Smooth muscle cell (in vitro differentiated cells): ENCODE data around the gene SPARC. TPM values are rescaled to one million over a fixed set of nuclear protein-coding genes. Genes with fewer than 3 reads are reported as not detected.

Experiments used
- DNase-seq: peaks from one replicate; lab custom pipeline; 2025; ENCODE audit not compliant: unreplicated experiment; lab: John Stamatoyannopoulos, UW
- H2AFZ ChIP-seq: fragments of 200-600 bp; sonication (generic); 2 replicates; pipeline ENCODE4 v1.6.0; 2016; ENCODE audit warnings: antibody characterized with exemption, low read depth, mild to moderate bottlenecking
- H3F3A ChIP-seq: fragments of 200-600 bp; sonication (generic); 2 replicates; pipeline ENCODE4 v1.6.0; 2017; ENCODE audit warnings: antibody characterized with exemption, low read depth
- H3K27ac ChIP-seq: fragments of 200-600 bp; sonication (generic); 2 replicates; pipeline ENCODE4 v1.5.1; 2016; ENCODE audit warnings: low read depth, mild to moderate bottlenecking
- H3K27me3 ChIP-seq: fragments of 200-600 bp; sonication (generic); 2 replicates; pipeline ENCODE4 v1.6.1; 2016; ENCODE audit warnings: low read depth, mild to moderate bottlenecking
- H3K36me3 ChIP-seq: fragments of 200-600 bp; sonication (generic); 2 replicates; pipeline ENCODE4 v1.5.1; 2016; ENCODE audit warnings: low read depth
- H3K4me1 ChIP-seq: fragments of 200-600 bp; sonication (generic); 2 replicates; pipeline ENCODE4 v1.5.1; 2016; ENCODE audit warnings: low read depth
- H3K4me2 ChIP-seq: fragments of 200-600 bp; sonication (generic); 2 replicates; pipeline ENCODE4 v1.6.0; 2016; ENCODE audit warnings: mild to moderate bottlenecking
- H3K4me3 ChIP-seq: fragments of 200-600 bp; sonication (generic); 2 replicates; pipeline ENCODE4 v1.5.1; 2016; ENCODE audit warnings: mild to moderate bottlenecking
- H3K79me2 ChIP-seq: fragments of 200-600 bp; sonication (generic); 2 replicates; pipeline ENCODE4 v1.6.0; 2016; ENCODE audit warnings: low read depth, mild to moderate bottlenecking
- H3K9ac ChIP-seq: fragments of 200-600 bp; sonication (generic); 2 replicates; pipeline ENCODE4 v1.6.0; 2016; ENCODE audit warnings: low read depth
- H3K9me3 ChIP-seq: fragments of 200-600 bp; sonication (generic); replicated peaks from 2 replicates; pipeline ENCODE4 v1.5.1; 2016; ENCODE audit warnings: low read depth
- H4K20me1 ChIP-seq: fragments of 200-600 bp; sonication (generic); 2 replicates; pipeline ENCODE4 v1.6.0; 2016; ENCODE audit warnings: low read depth
- WGBS: methylation state at CpG from one replicate; pipeline ENCODE4 v1.1.7; 2016; ENCODE audit warnings: low lambda C conversion rate; 5-methylcytosine and 5-hydroxymethylcytosine counted together
- polyA plus RNA-seq: library from polyadenylated mRNA; unstranded; fragments of >200 nt; fragmentation: Nextera tagmentation; extraction: Ambion mirVana; gene quantifications from 2 replicates; pipeline ENCODE4 v1.2.1, GENCODE V29; 2016
- total RNA-seq: library from RNA; depleted of rRNA; stranded (reverse); fragments of >200 nt; gene quantifications from 2 replicates; pipeline ENCODE4 v1.2.3, GENCODE V29; 2014
- TF ChIP-seq, protein P1 (sequence below): fragments of 200-600 bp; sonication (generic); IDR thresholded peaks from 2 replicates; pipeline ENCODE4 v1.5.1; 2017; ENCODE audit warnings: borderline replicate concordance, mild to moderate bottlenecking, antibody characterized with exemption; ENCODE audit not compliant: insufficient read depth, poor library complexity, severe bottlenecking

Gene SPARC
- total and polyA plus RNA-seq, 2 experiments from 2014 or later = 7,113 to 19,518 TPM

- peaks cover 12% of the 10 kb centered on the region for H3K27me3 ChIP-seq
- no peak for DNase-seq
- H3K79me2 ChIP-seq = no peaks in the 10 kb centered on the region
- H3F3A ChIP-seq = no peaks in the 10 kb centered on the region
- H3K9me3 ChIP-seq = no peaks in the 10 kb centered on the region
- no peaks in the 10 kb centered on the region for H3K36me3 ChIP-seq
- 67% methylated on average over 4 of the region's 4 CpGs for WGBS
- H3K9ac ChIP-seq = no peak overlapping the region
- TF ChIP-seq, protein P1, sequence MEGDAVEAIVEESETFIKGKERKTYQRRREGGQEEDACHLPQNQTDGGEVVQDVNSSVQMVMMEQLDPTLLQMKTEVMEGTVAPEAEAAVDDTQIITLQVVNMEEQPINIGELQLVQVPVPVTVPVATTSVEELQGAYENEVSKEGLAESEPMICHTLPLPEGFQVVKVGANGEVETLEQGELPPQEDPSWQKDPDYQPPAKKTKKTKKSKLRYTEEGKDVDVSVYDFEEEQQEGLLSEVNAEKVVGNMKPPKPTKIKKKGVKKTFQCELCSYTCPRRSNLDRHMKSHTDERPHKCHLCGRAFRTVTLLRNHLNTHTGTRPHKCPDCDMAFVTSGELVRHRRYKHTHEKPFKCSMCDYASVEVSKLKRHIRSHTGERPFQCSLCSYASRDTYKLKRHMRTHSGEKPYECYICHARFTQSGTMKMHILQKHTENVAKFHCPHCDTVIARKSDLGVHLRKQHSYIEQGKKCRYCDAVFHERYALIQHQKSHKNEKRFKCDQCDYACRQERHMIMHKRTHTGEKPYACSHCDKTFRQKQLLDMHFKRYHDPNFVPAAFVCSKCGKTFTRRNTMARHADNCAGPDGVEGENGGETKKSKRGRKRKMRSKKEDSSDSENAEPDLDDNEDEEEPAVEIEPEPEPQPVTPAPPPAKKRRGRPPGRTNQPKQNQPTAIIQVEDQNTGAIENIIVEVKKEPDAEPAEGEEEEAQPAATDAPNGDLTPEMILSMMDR = no peak
- no peaks in the 10 kb centered on the region for H4K20me1 ChIP-seq
- no peak overlapping the region for H3K4me2 ChIP-seq
- no peak overlapping the region for H2AFZ ChIP-seq
- no peak overlapping the region for H3K4me3 ChIP-seq
- H3K4me1 ChIP-seq = peaks cover 15% of the 10 kb centered on the region
- peak overlapping the region; percentile 67 for H3K27ac ChIP-seq
These were observed 71.3 kb downstream of the SPARC start for GRCh38 chr5:151615431-151615830.

- Histone ChIP-seq H3K9me3 (no peaks in the 10 kb centered on the region), H3K4me2 (no peak overlapping the region), H3F3A (no peaks in the 10 kb centered on the region), H4K20me1 (no peaks in the 10 kb centered on the region), H3K4me3 (no peak overlapping the region), H3K79me2 (no peaks in the 10 kb centered on the region), H3K27ac (peak overlapping the region; percentile 83), H3K27me3 (peaks cover 20% of the 10 kb centered on the region), H3K9ac (no peak overlapping the region), H2AFZ (no peak overlapping the region), H3K4me1 (peaks cover 7% of the 10 kb centered on the region), H3K36me3 (no peaks in the 10 kb centered on the region)
- 91% methylated on average over 7 of the region's 7 CpGs for WGBS
- TF ChIP-seq, protein P1 = no peak
- DNase-seq = no peak
These were observed 72.2 kb downstream of the SPARC start for GRCh38 chr5:151614565-151614964.

DNA sequence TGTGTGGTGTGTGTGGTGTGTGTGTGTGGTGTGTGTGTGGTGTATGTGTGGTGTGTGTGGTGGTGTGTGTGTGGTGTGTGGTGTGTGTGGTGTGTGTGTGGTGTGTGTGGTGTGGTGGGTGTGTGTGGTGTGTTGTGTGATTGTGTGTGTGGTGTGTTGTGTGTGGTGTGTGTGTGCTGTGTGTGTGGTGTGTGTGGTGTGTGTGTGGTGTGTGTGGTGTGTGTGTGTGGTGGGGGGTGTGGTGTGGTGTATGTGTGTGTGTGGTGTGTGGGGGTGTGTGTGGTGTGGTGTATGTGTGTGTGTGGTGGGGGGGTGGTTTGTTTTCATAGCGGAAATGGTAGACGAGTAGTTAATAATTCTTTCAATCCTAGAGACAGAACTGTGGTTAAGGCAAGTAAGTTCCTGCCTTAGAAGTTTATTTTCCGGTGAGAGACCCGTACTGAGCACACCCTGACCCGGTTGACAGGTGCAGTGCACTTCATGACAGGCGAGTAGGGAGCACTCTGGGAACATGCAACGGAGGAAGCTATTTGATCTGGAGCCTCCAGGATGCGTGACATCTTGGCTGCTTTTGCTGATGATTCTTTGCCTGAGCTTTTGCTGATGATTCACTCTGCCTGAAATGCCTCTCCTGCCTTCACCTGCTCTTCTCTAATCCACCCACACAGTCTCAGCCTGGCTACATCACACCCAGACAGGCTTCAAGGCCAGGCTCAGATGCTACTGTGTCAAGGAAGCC is 73.9 kb downstream of the SPARC start:
- Histone ChIP-seq H3K4me2 (no peak overlapping the region), H3K27ac (peak overlapping the region; percentile 83), H3K9me3 (no peaks in the 10 kb centered on the region), H3K4me3 (no peak overlapping the region), H3K27me3 (peaks cover 24% of the 10 kb centered on the region), H3K36me3 (no peaks in the 10 kb centered on the region), H3F3A (no peaks in the 10 kb centered on the region), H2AFZ (no peak overlapping the region), H3K9ac (no peak overlapping the region), H4K20me1 (no peaks in the 10 kb centered on the region), H3K79me2 (no peaks in the 10 kb centered on the region), H3K4me1 (no peaks in the 10 kb centered on the region)
- TF ChIP-seq, protein P1 = no peak
- DNase-seq = no peak
- WGBS = 47% methylated on average over 7 of the region's 8 CpGs
